ENCODE results near the gene HSD17B3.
"Not testable (repeated sequence)": the region's sequence is repeated elsewhere in the genome, so short reads cannot be mapped to it uniquely, and the experiment has no call there.

HSD17B3 gene

DNA sequence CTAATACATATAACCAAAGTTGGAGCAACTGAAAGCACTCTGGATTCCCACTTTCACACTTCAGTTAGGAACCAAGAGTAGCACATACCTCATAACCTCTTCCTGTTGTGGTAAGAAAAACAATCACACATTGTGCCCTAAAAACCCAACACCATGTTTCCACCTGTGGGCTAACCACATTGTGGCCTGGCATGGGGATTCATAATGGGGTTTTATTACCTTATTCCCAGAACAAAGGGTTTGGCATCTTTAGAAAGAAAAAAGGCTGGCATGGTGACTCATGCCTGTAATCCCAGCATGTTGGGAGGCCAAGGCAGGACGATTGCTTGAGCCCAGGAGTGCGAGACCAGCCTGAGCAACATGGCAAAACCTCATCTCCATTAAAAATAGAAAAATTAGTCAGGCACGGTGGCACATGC lies 60.6 kb downstream of the HSD17B3 start:
- Histone ChIP-seq H3K79me2 (ENCODE audit: insufficient read depth, low read length) (no peaks in the 10 kb centered on the region), H3K9me2 (ENCODE audit: low read depth, low read length) (no peaks in the 10 kb centered on the region), H3K9me3 (ENCODE audit: low read length) (no peaks in the 10 kb centered on the region), H3K4me3 (ENCODE audit: low read depth, low read length, poor library complexity, severe bottlenecking) (no peak overlapping the region), H3K27me3 (ENCODE audit: insufficient read depth, low read length) (no peaks in the 10 kb centered on the region), H3K4me2 (ENCODE audit: low read length) (no peak overlapping the region), H3K4me1 (ENCODE audit: insufficient read depth, low read length, severe bottlenecking) (no peaks in the 10 kb centered on the region), H3K9ac (ENCODE audit: low read length) (no peak overlapping the region), H2AFZ (ENCODE audit: low read length) (no peak overlapping the region), H4K20me1 (ENCODE audit: insufficient read depth, low read length) (no peaks in the 10 kb centered on the region), H3F3A (ENCODE audit: insufficient read depth, low read length) (no peaks in the 10 kb centered on the region), H3K36me3 (ENCODE audit: insufficient read depth, low read length) (no peaks in the 10 kb centered on the region), H3K27ac (ENCODE audit: low read depth, low read length, poor library complexity, severe bottlenecking) (no peak overlapping the region)
- TF ChIP-seq, protein P1, sequence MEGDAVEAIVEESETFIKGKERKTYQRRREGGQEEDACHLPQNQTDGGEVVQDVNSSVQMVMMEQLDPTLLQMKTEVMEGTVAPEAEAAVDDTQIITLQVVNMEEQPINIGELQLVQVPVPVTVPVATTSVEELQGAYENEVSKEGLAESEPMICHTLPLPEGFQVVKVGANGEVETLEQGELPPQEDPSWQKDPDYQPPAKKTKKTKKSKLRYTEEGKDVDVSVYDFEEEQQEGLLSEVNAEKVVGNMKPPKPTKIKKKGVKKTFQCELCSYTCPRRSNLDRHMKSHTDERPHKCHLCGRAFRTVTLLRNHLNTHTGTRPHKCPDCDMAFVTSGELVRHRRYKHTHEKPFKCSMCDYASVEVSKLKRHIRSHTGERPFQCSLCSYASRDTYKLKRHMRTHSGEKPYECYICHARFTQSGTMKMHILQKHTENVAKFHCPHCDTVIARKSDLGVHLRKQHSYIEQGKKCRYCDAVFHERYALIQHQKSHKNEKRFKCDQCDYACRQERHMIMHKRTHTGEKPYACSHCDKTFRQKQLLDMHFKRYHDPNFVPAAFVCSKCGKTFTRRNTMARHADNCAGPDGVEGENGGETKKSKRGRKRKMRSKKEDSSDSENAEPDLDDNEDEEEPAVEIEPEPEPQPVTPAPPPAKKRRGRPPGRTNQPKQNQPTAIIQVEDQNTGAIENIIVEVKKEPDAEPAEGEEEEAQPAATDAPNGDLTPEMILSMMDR (IDR thresholded peaks at IDR 0.05; ENCODE audit: low read length), result no peak
- TF ChIP-seq EZH2 (IDR thresholded peaks at IDR 0.05; ENCODE audit: borderline replicate concordance, low read length), result no peak

DNA sequence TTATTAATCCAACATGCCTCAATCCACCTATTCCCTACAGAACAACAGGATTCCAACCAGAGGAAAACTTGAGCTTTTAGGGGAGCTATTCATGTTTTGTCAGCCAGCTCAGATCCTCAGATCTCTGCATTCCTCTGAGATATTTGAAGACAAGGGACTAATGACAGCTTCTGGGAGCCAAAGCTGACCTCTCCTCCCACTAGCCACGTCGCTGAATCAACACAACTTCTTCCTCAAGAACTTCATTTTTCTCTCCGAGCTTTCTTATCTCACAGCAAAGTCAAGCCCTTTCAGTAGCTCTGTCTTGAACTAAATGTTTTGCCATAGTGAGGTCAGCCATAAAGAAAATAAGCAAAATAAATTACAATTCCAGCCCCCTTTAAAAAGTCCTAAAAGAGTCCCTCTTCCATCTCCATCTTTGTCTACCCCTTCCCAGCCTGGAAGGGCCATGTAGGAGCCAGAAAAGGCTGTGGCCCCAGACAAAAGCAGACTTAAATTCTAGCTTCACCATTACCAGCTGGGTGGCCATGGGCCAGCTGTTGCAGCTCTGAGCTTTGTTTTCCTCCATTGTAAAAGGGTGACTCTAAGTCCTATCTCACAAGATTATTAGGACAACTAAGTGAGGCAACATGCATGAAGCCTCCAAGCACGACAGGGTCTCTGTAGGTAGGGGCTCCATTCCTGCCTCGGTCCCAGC lies 65.0 kb downstream of the HSD17B3 start:
- no peaks in the 10 kb centered on the region for H3K9me3 ChIP-seq (ENCODE audit: low read length)
- no peaks in the 10 kb centered on the region for H3F3A ChIP-seq (ENCODE audit: insufficient read depth, low read length)
- TF ChIP-seq, protein P1 (IDR thresholded peaks at IDR 0.05; ENCODE audit: low read length), result no peak
- no peak for TF ChIP-seq EZH2 (IDR thresholded peaks at IDR 0.05; ENCODE audit: borderline replicate concordance, low read length)
- H3K27me3 ChIP-seq (ENCODE audit: insufficient read depth, low read length), result no peaks in the 10 kb centered on the region
- H2AFZ ChIP-seq (ENCODE audit: low read length), result no peak overlapping the region
- no peak overlapping the region for H3K9ac ChIP-seq (ENCODE audit: low read length)
- H3K36me3 ChIP-seq (ENCODE audit: insufficient read depth, low read length), result no peaks in the 10 kb centered on the region
- H3K4me2 ChIP-seq (ENCODE audit: low read length), result no peak overlapping the region
- no peak overlapping the region for H3K27ac ChIP-seq (ENCODE audit: low read depth, low read length, poor library complexity, severe bottlenecking)
- H3K79me2 ChIP-seq (ENCODE audit: insufficient read depth, low read length), result no peaks in the 10 kb centered on the region
- no peaks in the 10 kb centered on the region for H3K4me1 ChIP-seq (ENCODE audit: insufficient read depth, low read length, severe bottlenecking)
- H4K20me1 ChIP-seq (ENCODE audit: insufficient read depth, low read length), result no peaks in the 10 kb centered on the region
- H3K4me3 ChIP-seq (ENCODE audit: low read depth, low read length, poor library complexity, severe bottlenecking), result no peak overlapping the region
- H3K9me2 ChIP-seq (ENCODE audit: low read depth, low read length), result no peaks in the 10 kb centered on the region

DNA sequence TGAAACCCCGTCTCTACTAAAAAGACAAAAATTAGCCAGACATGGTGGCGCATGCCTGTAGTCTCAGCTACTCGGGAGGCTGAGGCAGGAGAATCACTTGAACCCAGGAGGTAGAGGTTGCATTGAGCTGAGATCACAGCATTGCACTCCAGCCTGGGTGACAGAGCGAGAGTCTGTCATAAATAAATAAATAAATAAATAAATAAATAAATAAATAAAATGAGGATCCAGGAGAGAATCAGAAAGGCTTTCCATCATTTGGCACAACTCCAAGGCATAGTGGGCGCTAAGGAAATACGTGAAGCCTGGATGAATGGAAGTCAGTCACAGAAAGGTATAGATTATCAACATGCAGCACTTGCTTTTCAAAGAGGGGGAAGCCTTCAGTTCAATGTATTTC lies 65.6 kb downstream of the HSD17B3 start:
- H3K4me1 ChIP-seq (ENCODE audit: insufficient read depth, low read length, severe bottlenecking); H3K36me3 ChIP-seq (ENCODE audit: insufficient read depth, low read length); H2AFZ ChIP-seq (ENCODE audit: low read length); H3K9me3 ChIP-seq (ENCODE audit: low read length); H3K79me2 ChIP-seq (ENCODE audit: insufficient read depth, low read length); H3K9me2 ChIP-seq (ENCODE audit: low read depth, low read length); H3K4me3 ChIP-seq (ENCODE audit: low read depth, low read length, poor library complexity, severe bottlenecking); H4K20me1 ChIP-seq (ENCODE audit: insufficient read depth, low read length); H3K9ac ChIP-seq (ENCODE audit: low read length); H3K27ac ChIP-seq (ENCODE audit: low read depth, low read length, poor library complexity, severe bottlenecking); H3K4me2 ChIP-seq (ENCODE audit: low read length); H3F3A ChIP-seq (ENCODE audit: insufficient read depth, low read length); H3K27me3 ChIP-seq (ENCODE audit: insufficient read depth, low read length): not testable (repeated sequence)
